ENCODE data around the gene BRIX1. TPM values are rescaled to one million over a fixed set of nuclear protein-coding genes. Genes with fewer than 3 reads are reported as not detected.
A peak's percentile ranks its signal among the peaks of the same experiment; 100 is the strongest.

Gene BRIX1
- total RNA-seq, 2 experiments from 2014 or later, result 77.3 to 78.8 TPM

- Mint-ChIP-seq H3K4me3 (no peak overlapping the region), H3K36me3 (ENCODE audit: low read depth) (peaks cover 56% of the 10 kb centered on the region), H3K27me3 (no peaks in the 10 kb centered on the region)
These were observed 8.9 kb downstream of the BRIX1 start for GRCh38 chr5:34924462-34924765.

DNA sequence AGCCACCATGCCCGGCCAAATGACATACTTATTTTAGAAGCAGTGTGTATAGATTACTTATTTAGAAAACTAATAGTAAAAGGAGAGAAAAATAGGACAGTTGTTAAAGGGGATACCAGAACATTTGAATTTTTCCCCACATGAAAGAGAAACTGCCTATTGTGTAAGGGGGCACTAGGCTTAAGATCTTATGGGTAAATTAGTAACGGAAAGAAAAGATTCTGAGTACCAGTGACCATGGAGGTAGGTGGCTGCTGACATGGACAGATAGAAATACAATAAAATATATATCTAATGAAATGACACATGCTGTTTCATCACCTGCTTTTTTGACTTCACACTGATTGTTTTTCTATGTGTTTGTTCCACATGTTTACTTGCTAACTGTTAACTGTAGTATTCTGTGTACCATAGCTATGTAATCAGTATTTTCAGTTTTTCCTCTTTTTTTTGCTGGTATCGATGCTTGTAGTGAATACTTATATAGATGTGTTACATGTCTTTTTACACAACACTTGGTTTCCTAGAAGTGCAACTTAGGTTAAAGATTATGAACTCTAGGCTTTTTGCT lies 10.9 kb downstream of the BRIX1 start:
- DNase-seq (no peak), ATAC-seq (no peak)
- Mint-ChIP-seq H3K4me3 (no peak overlapping the region), H3K9me3 (no peaks in the 10 kb centered on the region), H3K27ac (peak overlapping the region; percentile 71), H3K4me1 (ENCODE audit: low read depth) (peaks cover 52% of the 10 kb centered on the region), H3K36me3 (ENCODE audit: low read depth) (peaks cover 50% of the 10 kb centered on the region), H3K27me3 (no peaks in the 10 kb centered on the region)
- ChIA-PET POLR2A (no interaction called here), CTCF (no interaction called here)
- intact Hi-C loops (cut with micrococcal nuclease), result no loop called here
- TF ChIP-seq, protein P1, sequence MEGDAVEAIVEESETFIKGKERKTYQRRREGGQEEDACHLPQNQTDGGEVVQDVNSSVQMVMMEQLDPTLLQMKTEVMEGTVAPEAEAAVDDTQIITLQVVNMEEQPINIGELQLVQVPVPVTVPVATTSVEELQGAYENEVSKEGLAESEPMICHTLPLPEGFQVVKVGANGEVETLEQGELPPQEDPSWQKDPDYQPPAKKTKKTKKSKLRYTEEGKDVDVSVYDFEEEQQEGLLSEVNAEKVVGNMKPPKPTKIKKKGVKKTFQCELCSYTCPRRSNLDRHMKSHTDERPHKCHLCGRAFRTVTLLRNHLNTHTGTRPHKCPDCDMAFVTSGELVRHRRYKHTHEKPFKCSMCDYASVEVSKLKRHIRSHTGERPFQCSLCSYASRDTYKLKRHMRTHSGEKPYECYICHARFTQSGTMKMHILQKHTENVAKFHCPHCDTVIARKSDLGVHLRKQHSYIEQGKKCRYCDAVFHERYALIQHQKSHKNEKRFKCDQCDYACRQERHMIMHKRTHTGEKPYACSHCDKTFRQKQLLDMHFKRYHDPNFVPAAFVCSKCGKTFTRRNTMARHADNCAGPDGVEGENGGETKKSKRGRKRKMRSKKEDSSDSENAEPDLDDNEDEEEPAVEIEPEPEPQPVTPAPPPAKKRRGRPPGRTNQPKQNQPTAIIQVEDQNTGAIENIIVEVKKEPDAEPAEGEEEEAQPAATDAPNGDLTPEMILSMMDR (IDR thresholded peaks at IDR 0.05), result no peak

More at GRCh38 chr5:34924462-34924765, 8.9 kb downstream of the BRIX1 start:
- intact Hi-C loops (cut with micrococcal nuclease), result no loop called here
- no peaks in the 10 kb centered on the region for H3K9me3 Mint-ChIP-seq
- H3K27ac Mint-ChIP-seq, result peak overlapping the region; percentile 79
- peaks cover 49% of the 10 kb centered on the region for H3K4me1 Mint-ChIP-seq (ENCODE audit: low read depth)
- TF ChIP-seq, protein P1 (IDR thresholded peaks at IDR 0.05), result no peak
- POLR2A ChIA-PET, result interaction anchor here (1.6 kb wide), 1 partner anchor 9 kb away, joined by 21 read pairs; the partner anchor contains the start of genes BRIX1 and RAD1
- CTCF ChIA-PET, result interaction anchor here (1.6 kb wide), 1 partner anchor 9 kb away, joined by 9 read pairs; the partner anchor contains the start of genes BRIX1 and RAD1
- ATAC-seq, result no peak
- no peak for DNase-seq

- no peak overlapping the region for H3K27ac Mint-ChIP-seq
- no peaks in the 10 kb centered on the region for H3K27me3 Mint-ChIP-seq
- TF ChIP-seq, protein P1 (IDR thresholded peaks at IDR 0.05), result no peak
- peaks cover 53% of the 10 kb centered on the region for H3K4me1 Mint-ChIP-seq (ENCODE audit: low read depth)
- no peak overlapping the region for H3K4me3 Mint-ChIP-seq
- DNase-seq, result no peak
- ChIA-PET CTCF (interaction anchor here (2.9 kb wide), 1 partner anchor 12 kb away, joined by 13 read pairs; the partner anchor contains the start of genes BRIX1 and RAD1), POLR2A (interaction anchor here (2.9 to 3.8 kb wide), 2 partner anchors 12 to 17 kb away, joined by 11 to 70 read pairs; partner anchors contain the start of genes BRIX1 and RAD1)
- intact Hi-C loops (cut with micrococcal nuclease), result no loop called here
- peaks cover 44% of the 10 kb centered on the region for H3K36me3 Mint-ChIP-seq (ENCODE audit: low read depth)
- no peak for ATAC-seq
- H3K9me3 Mint-ChIP-seq, result no peaks in the 10 kb centered on the region
These were observed 12.3 kb downstream of the BRIX1 start for GRCh38 chr5:34927785-34928184.

- intact Hi-C loops (cut with micrococcal nuclease), result no loop called here
- ChIA-PET POLR2A (interaction anchor here (0.7 to 3.8 kb wide), 3 partner anchors 12 to 33 kb away, joined by 3 to 70 read pairs (median 11); partner anchors contain the start of genes BRIX1 and RAD1), CTCF (interaction anchor here (2.9 kb wide), 1 partner anchor 12 kb away, joined by 13 read pairs; the partner anchor contains the start of genes BRIX1 and RAD1)
- H3K36me3 Mint-ChIP-seq (ENCODE audit: low read depth), result peaks cover 43% of the 10 kb centered on the region
- no peak overlapping the region for H3K4me3 Mint-ChIP-seq
- no peak for ATAC-seq
- H3K27me3 Mint-ChIP-seq, result no peaks in the 10 kb centered on the region
- H3K4me1 Mint-ChIP-seq (ENCODE audit: low read depth), result peaks cover 52% of the 10 kb centered on the region
- TF ChIP-seq, protein P1 (IDR thresholded peaks at IDR 0.05), result no peak
- no peaks in the 10 kb centered on the region for H3K9me3 Mint-ChIP-seq
- H3K27ac Mint-ChIP-seq, result no peak overlapping the region
- no peak for DNase-seq
These were observed 12.8 kb downstream of the BRIX1 start for GRCh38 chr5:34928267-34928666.

DNA sequence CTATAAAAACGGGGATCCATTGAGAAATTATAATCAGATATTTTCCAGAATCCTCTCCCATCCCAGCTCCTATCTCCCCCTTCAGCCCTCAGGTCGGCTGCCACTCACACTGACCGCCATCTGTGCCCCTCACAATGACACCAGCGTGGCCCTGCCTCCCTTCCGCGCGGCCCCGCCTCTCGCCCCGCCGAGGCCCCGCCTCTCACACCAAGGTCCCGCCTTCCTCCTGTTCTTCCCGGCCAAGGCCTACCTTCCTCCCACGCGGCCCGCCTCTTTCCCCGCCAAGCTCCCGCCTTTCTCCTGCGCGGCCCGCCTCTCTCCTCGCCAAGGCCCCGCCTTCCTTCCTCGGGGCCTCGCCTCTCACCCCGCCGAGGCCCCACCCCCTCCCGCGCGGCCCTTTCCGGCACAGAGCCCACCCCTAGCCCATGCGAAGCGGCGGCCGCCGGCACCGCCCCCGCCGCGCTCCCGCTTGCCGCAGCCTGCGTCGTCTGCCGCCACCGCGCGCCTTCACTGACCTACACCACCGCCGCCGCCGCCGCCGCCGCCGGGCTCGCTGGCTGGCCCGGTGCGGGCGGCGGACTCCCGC lies 13.7 kb downstream of the BRIX1 start, which contains the start of gene DNAJC21:
Gene DNAJC21, plus strand, starts transcription at position 426 of the 586 bp plus-strand sequence. CDS start 261 bp downstream, outside the sequence.
- Mint-ChIP-seq H3K4me3 (peak within 1 kb of the TSS; percentile 94), H3K4me1 (ENCODE audit: low read depth) (peaks cover 48% of the 10 kb centered on the region), H3K27ac (peak within 1 kb of the TSS; percentile 97), H3K27me3 (no peaks in the 10 kb centered on the region), H3K36me3 (ENCODE audit: low read depth) (peaks cover 40% of the 10 kb centered on the region), H3K9me3 (no peaks in the 10 kb centered on the region)
- ATAC-seq (peak; percentile 96), DNase-seq (peak; percentile 99)
- intact Hi-C loops (cut with micrococcal nuclease), result no loop called here
- ChIA-PET CTCF (interaction anchor here (1.5 to 2.9 kb wide), 2 partner anchors 10 to 13 kb away, joined by 5 to 13 read pairs; partner anchors contain the start of genes BRIX1 and RAD1), POLR2A (interaction anchor here (1.0 to 3.8 kb wide), 4 partner anchors 9 to 17 kb away, joined by 3 to 70 read pairs (median 7); partner anchors contain the start of genes BRIX1 and RAD1)
- TF ChIP-seq, protein P1 (IDR thresholded peaks at IDR 0.05), result no peak

Measured in activated CD8-positive, alpha-beta T cell treated with anti-CD3 and anti-CD28 coated beads for 36 hours (primary cell).